IMR-90 (cell line): ENCODE measurements around the gene CHRM4.

ENCODE experiments used
- CEBPB ChIP-seq: IDR thresholded peaks from 2 replicates; pipeline ENCODE4 v1.6.1; 2012; ENCODE audit warnings: low read depth, low read length, improper control_type of control experiment
- POLR2A ChIP-seq: IDR thresholded peaks from 2 replicates; pipeline ENCODE4 v1.6.1; 2012; ENCODE audit warnings: mild to moderate bottlenecking, low read depth, low read length
- RAD21 ChIP-seq: IDR thresholded peaks from 2 replicates; pipeline ENCODE4 v1.6.1; 2012; ENCODE audit warnings: low read length, improper control_type of control experiment

DNA sequence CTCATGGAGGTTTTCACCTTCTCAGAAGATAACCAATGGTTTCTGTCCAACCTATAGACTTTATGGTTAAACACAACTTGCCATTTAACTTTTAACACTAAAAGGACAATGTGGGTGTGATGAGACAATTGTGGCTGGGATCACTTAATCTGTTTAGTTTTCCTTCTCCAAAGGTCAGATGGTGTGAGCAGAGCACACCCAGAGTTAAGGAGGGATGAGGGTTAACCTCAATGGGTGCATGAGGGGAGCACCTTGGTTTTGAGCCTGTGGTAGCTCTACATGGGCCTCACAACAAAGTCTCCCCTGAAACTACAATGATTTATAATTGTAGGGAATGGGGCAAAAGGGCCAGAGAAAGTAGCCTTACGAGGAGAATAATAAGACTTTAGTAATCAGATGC, 28.9 kb upstream of the CHRM4 start:
- TF ChIP-seq CEBPB, result no peak
- TF ChIP-seq RAD21, result no peak
- no peak for TF ChIP-seq POLR2A
